Right renal cortex interstitium (tissue), 3 donors: ENCODE results near the gene HDHD3. TPM values are rescaled to one million over a fixed set of nuclear protein-coding genes. Genes with fewer than 3 reads are reported as not detected.
"Not testable (repeated sequence)": the region's sequence is repeated elsewhere in the genome, so short reads cannot be mapped to it uniquely, and the experiment has no call there.

Experiments
- DNase-seq, 3 donors: peaks; one replicate each; pipeline ENCODE4 v3.0.0-alpha.2; 2013; ENCODE audit warnings: low read depth in 3 of 3, low spot score in 2 of 3
- polyA plus RNA-seq, 3 donors: library from polyadenylated mRNA; unstranded; fragments of 120-200 nt; gene quantifications; one replicate each; pipeline ENCODE4 v1.2.1, GENCODE V29; 2013; ENCODE audit not compliant: insufficient read length in 3 of 3

Gene HDHD3
- polyA plus RNA-seq, 3 donors = 26.9 to 35.8 (median 28.8) TPM

DNA sequence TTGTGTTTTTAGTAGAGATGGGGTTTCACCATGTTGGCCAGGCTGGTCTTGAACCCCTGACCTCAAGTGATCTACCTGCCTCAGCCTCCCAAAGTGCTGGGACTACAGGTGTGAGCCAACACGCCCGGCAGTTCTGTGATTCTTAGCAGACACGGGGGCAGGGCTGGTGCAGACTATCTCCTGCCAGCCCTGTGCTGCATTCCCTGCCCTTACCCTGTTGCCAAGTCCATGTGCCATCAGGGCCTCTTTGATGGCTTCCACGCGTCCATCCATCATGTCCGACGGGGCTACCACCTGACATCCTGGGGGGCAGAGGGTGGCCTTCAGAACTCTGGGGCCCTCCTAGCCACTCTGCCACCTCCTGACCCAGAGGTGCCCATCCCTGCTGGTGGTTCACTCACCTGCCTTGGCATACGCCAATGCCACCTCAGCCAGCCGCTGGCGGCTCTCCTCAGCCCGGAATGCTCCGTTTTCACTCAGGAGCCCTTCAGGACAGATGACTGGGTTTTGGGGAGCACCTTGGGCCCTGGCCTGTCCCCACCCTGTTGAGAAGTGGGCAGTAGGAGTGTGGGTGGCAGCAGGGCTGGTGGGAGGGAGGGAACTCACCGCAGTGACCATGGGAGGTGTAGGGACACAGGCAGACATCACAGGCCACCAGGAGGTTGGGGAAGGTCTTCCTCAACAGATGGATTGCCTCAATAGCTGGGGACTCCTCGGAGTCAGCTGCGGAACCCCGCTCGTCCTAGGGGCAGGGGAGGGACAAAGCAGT lies 13.6 kb upstream of the HDHD3 start:
- no peak for DNase-seq

- DNase-seq = no peak
Observed at GRCh38 chr9:113389451-113389850, 12.7 kb upstream of the HDHD3 start.

DNA sequence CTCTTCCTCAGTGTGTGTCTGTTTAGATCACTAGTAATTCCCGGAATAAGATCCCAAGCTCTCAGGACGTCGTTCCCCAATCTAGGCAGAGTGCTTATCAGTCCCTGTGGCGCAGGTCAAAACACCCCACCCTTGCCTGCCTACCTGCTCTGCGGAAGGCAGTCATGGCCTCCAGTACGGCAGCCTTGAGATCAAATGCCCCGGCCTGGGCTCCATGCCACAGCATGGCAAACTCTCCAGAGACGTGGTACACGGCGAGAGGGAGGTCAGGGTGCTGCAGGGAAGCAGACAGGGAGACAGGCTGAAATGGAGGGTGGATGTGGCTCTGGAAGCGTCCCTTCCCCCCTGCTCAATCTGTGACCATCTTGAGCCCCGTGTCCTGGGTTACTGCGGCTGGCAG lies 12.0 kb upstream of the HDHD3 start:
- no peak for DNase-seq

DNA sequence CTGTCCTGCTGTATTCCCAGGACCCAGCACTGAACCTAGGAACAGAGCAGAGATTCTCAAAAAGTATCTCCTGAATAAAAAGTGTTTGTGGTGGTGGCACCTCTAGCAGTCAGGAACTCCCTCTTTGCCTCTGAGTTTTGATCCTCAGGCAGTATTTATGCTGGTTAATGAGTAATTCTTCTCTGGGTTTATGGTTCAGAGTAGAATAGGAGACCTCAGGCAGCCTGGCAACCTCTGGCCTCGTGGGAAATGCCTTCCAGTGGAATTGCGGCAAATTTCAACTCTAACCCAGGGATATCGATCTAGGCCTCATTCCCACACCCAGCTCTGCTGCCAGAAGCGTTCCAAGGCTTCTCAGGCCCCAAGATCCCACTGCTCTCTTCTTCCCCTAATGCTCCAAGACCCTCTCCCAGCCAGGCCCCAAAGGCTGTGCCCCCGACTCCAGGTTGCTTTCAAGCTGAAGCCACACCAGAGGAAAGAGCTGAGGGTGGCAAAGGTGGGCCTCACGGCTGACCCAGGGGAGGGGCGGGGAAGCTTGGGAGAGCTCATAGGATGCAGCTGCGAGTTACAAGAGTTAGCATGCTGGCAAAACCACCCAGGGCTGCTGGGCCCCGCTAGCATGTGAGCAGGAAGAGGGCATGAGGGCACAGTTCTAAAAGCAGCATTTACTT lies 10.9 kb upstream of the HDHD3 start:
- DNase-seq = no peak

GRCh38 chr9:113386571-113387393 lies 10.0 kb upstream of the HDHD3 start:
- DNase-seq = no peak

DNA sequence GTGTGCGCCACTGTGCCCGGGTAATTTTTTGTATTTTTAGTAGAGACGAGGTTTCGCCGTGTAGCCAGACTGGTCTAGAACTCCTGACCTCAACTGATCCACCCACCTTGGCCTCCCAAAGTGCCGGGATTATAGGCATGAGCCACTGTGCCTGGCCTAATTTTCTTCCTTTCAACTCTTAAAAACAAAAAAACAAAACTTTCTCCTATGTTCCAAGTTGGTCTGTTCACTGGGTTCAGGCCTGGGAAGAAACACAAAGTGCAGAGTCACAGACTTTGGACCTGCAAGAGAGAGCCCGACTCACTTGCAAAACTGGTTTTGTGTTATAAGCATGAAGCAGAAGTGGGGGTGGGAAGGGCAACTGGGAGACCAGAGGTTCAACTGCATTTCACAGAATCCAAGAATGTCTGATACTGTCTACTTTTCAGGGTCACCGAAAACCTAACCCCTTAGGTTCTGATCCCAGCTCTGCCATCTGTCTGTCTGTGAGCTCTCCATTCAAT lies 5.2 kb upstream of the HDHD3 start:
- peak in 1 of 3 donors; percentile 39 for DNase-seq

DNA sequence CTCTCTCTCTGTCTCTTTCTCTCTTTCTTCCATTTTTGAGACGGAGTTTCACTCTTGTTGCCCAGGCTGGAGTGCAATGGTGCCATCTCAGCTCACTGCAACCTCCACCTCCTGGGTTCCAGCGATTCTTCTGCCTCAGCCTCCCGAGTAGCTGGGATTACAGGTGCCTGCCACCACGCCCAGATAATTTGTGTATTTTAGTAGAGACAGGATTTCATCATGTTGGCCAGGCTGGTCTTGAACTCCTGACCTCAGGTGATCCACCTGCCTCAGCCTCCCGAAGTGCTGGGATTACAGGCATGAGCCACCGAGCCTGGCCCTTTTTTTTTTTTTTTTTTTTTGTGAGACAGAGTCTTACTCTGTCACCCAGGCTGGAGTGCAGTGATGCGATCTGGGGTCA lies 4.7 kb upstream of the HDHD3 start:
- DNase-seq = not testable (repeated sequence)

GRCh38 chr9:113380869-113381378 lies 4.1 kb upstream of the HDHD3 start:
- no peak for DNase-seq

DNA sequence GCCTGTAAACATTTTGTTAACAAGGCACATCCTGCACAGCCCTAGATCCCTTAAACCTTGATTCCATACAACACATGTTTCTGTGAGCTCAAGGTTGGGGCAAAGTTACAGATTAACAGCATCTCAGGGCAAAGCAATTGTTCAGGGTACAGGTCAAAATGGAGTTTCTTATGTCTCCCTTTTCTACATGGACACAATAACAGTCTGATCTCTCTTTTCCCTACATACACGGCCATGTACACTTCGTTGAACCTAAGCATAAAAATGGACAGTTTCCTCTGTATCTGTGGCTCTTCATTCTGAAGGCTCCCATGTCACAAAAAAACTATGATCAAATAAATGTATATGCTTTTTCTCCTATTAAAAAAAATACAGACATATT lies 3.0 kb upstream of the HDHD3 start:
- DNase-seq = not testable (repeated sequence)

DNA sequence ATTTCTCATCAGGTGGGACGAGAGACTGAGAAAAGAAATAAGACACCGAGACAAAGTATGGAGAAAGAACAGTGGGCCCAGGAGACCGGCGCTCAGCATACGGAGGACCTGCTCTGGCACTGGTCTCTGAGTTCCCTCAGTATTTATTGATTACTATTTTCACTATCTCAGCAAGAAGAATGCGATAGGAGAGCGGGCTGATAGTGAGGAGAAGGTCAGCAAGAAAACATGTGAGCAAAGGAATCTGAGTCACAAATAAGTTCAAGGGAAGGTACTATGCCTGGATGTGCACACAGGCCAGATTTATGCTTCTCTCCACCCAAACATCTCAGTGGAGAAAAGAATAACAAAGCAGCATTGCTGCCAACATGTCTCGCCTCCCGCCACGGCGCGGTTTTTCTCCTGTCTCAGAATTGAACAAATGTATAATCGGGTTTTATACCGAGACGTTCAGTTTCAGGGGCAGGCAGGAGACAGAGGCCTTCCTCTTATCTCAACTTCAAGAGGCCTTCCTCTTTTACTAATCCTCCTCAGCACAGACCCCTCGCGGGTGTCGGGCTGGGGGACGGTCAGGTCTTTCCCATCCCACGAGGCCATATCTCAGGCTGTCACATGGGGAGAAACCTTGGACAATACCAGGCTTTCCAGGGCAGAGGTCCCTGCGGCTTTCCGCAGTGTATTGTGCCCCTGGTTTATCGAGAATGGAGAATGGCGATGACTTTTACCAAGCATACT lies 2.5 kb upstream of the HDHD3 start:
- DNase-seq = not testable (repeated sequence)

DNA sequence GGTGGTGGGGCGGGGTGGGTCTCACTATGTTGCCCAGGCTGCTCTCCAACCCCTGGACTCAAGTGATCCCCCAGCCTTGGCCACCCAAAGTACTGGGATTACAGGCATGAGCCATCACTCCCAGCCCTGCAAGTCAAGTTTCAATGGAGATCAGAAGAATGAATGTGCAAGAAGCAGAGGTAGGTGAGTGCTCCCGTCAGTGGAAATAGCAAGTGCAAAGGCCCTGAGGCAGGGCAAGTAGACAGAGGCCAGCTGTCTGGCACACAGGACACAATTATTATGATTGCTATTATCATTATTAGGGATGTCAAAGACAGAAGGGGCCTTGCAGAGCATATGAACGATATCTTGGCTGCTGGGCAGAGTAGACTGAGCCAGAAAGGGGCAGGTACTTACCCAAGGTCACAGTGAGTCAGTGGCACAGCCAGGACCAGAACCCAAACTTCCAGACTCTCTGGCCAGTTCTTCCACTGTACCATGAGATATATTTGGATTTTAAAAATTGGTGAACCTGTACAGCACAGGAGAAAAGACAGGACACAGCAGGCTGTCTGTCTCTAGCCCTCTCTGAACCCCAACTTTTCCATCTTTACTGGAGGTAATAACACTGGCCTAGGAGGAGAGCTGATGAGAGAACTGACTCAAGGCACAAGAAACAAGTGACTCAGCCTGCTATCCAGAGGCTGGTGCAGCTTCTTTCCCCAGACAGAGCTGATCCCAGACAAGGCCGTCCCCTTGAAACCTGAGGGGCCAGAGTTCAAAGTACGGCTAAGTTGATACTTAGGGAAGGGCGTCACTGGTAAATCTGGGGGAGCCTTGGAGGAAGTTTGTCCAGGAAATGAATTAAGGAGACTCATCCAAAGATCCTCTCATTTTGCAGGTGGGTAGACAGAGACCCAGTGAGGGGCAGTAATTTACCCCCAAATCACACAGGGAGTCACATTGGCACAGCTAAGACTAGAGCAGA lies 1.4 kb downstream of the HDHD3 start:
- no peak for DNase-seq

GRCh38 chr9:113373676-113374392 lies 3.0 kb downstream of the HDHD3 start:
- DNase-seq = no peak

GRCh38 chr9:113373256-113373655 lies 3.5 kb downstream of the HDHD3 start:
- DNase-seq = no peak

DNA sequence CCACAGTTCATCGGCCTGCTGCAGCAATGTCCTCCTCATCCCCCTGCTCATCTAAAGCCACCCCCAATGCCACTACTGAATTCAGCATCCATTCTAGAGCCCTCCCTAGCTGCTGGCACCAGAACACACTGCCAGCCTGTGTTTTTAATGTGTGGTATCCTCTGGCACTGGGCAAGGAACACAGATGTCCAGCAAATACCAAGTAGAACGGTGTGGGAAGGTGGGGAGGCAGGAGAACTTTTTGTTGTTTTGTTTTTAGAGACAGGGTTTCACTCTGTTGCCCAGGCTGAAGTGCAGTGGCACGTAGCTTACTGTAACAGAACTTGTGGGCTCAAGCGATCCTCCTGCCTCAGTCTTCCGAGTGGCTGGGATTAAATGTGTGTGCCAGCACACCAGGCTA lies 4.7 kb downstream of the HDHD3 start:
- DNase-seq = no peak

GRCh38 chr9:113370806-113371325 lies 5.9 kb downstream of the HDHD3 start:
- no peak for DNase-seq

DNA sequence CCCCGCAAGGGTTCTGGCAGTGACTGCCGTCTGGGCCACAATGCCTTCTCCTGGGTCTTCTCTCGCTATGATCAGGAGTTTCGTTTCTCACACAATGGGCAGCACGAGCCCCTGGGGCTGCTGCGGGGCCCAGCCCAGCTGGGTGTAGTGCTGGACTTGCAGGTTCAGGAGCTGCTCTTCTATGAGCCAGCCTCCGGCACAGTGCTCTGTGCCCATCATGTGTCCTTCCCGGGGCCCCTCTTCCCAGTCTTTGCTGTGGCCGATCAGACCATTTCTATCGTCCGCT lies 7.0 kb downstream of the HDHD3 start:
- DNase-seq = no peak

GRCh38 chr9:113368982-113369854 lies 7.6 kb downstream of the HDHD3 start:
- no peak for DNase-seq
